HG03135 (cell line): ENCODE data around the gene ACADS.

ENCODE experiments used
- ATAC-seq: cut with Tn5 transposase; IDR thresholded peaks from one replicate; pipeline ENCODE4 v1.9.1; 2021; ENCODE audit warnings: mild to moderate bottlenecking, moderate library complexity; ENCODE audit not compliant: unreplicated experiment

The ACADS gene

GRCh38 chr12:120725659-120726509 is at the start of gene ACADS:
ACADS (plus strand) TSS chr12:120725826; CDS start chr12:120725886, 60 bp downstream.
- peak; percentile 90 for ATAC-seq

- ATAC-seq, result peak; percentile 57
These were observed 47.7 kb upstream of the ACADS start for GRCh38 chr12:120677765-120678473.

- no peak for ATAC-seq
These were observed 47.1 kb upstream of the ACADS start for GRCh38 chr12:120678572-120678971.

- ATAC-seq, result no peak
These were observed 45.4 kb upstream of the ACADS start for GRCh38 chr12:120680165-120680738.

GRCh38 chr12:120684523-120684932 is 41.1 kb upstream of the ACADS start:
- no peak for ATAC-seq

GRCh38 chr12:120685522-120685921 is 40.1 kb upstream of the ACADS start:
- ATAC-seq, result no peak

- peak; percentile 69 for ATAC-seq
These were observed 39.4 kb upstream of the ACADS start for GRCh38 chr12:120686151-120686689.

GRCh38 chr12:120686690-120687577 is 38.7 kb upstream of the ACADS start, which contains the start of gene MLEC:
MLEC (plus strand) TSS chr12:120687149; CDS start chr12:120687297, 148 bp downstream.
- ATAC-seq, result peak; percentile 67

- ATAC-seq, result no peak
These were observed 37.9 kb upstream of the ACADS start for GRCh38 chr12:120687578-120688289.

GRCh38 chr12:120688527-120689071 is 37.0 kb upstream of the ACADS start:
- ATAC-seq, result no peak

GRCh38 chr12:120689397-120690082 is 36.1 kb upstream of the ACADS start:
- ATAC-seq, result no peak

- ATAC-seq, result no peak
These were observed 35.6 kb upstream of the ACADS start for GRCh38 chr12:120690083-120690450.

- no peak for ATAC-seq
These were observed 34.6 kb upstream of the ACADS start for GRCh38 chr12:120690978-120691377.

GRCh38 chr12:120692524-120693033 is 33.0 kb upstream of the ACADS start:
- ATAC-seq, result no peak

- ATAC-seq, result no peak
These were observed 31.8 kb upstream of the ACADS start for GRCh38 chr12:120693848-120694247.

- no peak for ATAC-seq
These were observed 29.0 kb upstream of the ACADS start for GRCh38 chr12:120696626-120697025.

GRCh38 chr12:120697344-120697743 is 28.3 kb upstream of the ACADS start:
- no peak for ATAC-seq

- ATAC-seq, result no peak
These were observed 27.0 kb upstream of the ACADS start for GRCh38 chr12:120698665-120699064.

- no peak for ATAC-seq
These were observed 26.1 kb upstream of the ACADS start for GRCh38 chr12:120699553-120699952.
